ENCODE results near the gene MSL1.

- TF ChIP-seq CTCF (conservative IDR thresholded peaks at IDR 0.05; ENCODE audit: low read depth, low read length) (no peak), MXI1 (IDR thresholded peaks at IDR 0.05; ENCODE audit: borderline replicate concordance, low read depth, low read length) (no peak), RAD21 (IDR thresholded peaks at IDR 0.05; ENCODE audit: low read length) (no peak), POLR2A (IDR thresholded peaks at IDR 0.05; ENCODE audit: low read depth, low read length) (no peak)
- TF ChIP-seq, protein P1, sequence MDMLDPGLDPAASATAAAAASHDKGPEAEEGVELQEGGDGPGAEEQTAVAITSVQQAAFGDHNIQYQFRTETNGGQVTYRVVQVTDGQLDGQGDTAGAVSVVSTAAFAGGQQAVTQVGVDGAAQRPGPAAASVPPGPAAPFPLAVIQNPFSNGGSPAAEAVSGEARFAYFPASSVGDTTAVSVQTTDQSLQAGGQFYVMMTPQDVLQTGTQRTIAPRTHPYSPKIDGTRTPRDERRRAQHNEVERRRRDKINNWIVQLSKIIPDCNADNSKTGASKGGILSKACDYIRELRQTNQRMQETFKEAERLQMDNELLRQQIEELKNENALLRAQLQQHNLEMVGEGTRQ (IDR thresholded peaks at IDR 0.05; ENCODE audit: low read depth, low read length), result no peak
These were observed 36.8 kb downstream of the MSL1 start for GRCh38 chr17:40158438-40159013.
